KMS-11 (cell line): ENCODE measurements around the gene HLA-DRB5.

Source experiments
- H2AFZ ChIP-seq: fragments of 200-600 bp; sonication (generic); 2 replicates; pipeline ENCODE4 v1.6.1; 2016; ENCODE audit warnings: antibody characterized with exemption, mixed run types, low read depth
- H3K27ac ChIP-seq: fragments of 200-600 bp; sonication (generic); 2 replicates; pipeline ENCODE4 v1.6.1; 2016; ENCODE audit warnings: mild to moderate bottlenecking, mixed run types
- H3K27me3 ChIP-seq: fragments of 200-600 bp; sonication (generic); 2 replicates; pipeline ENCODE4 v1.6.1; 2017; ENCODE audit warnings: mild to moderate bottlenecking, low read depth, mixed run types, moderate library complexity; ENCODE audit not compliant: insufficient read depth
- H3K36me3 ChIP-seq: fragments of 200-600 bp; sonication (generic); 2 replicates; pipeline ENCODE4 v1.6.1; 2017; ENCODE audit warnings: mild to moderate bottlenecking, mixed run types; ENCODE audit not compliant: insufficient read depth
- H3K4me1 ChIP-seq: fragments of 200-600 bp; sonication (generic); 2 replicates; pipeline ENCODE4 v1.6.1; 2016; ENCODE audit warnings: mild to moderate bottlenecking, low read depth, mixed run types; ENCODE audit not compliant: poor library complexity, severe bottlenecking
- H3K4me2 ChIP-seq: fragments of 200-600 bp; sonication (generic); 2 replicates; pipeline ENCODE4 v1.7.0; 2016; ENCODE audit warnings: mild to moderate bottlenecking, mixed run types
- H3K4me3 ChIP-seq: fragments of 200-600 bp; sonication (generic); IDR thresholded peaks from 2 replicates; pipeline ENCODE4 v1.6.1; 2017; ENCODE audit warnings: low read depth, low read length, mixed read lengths; ENCODE audit not compliant: insufficient read depth
- H3K79me2 ChIP-seq: fragments of 200-600 bp; sonication (generic); 2 replicates; pipeline ENCODE4 v1.6.1; 2016; ENCODE audit warnings: low read depth, mixed run types; ENCODE audit not compliant: insufficient read depth
- H3K9ac ChIP-seq: fragments of 200-600 bp; sonication (generic); 2 replicates; pipeline ENCODE4 v1.6.1; 2016; ENCODE audit warnings: mild to moderate bottlenecking, mixed run types
- H4K20me1 ChIP-seq: fragments of 200-600 bp; sonication (generic); 2 replicates; pipeline ENCODE4 v1.6.1; 2016; ENCODE audit warnings: mild to moderate bottlenecking, mixed run types; ENCODE audit not compliant: insufficient read depth
- CTCF ChIP-seq: fragments of 200-600 bp; sonication (generic); conservative IDR thresholded peaks from 2 replicates; pipeline ENCODE4 v1.6.1; 2017; ENCODE audit warnings: low read depth, mild to moderate bottlenecking, antibody characterized with exemption, low read length, moderate library complexity, mixed read lengths

The HLA-DRB5 gene

GRCh38 chr6:32517654-32518445 is 12.2 kb downstream of the HLA-DRB5 start:
- no peak overlapping the region for H3K9ac ChIP-seq
- no peak overlapping the region for H3K27ac ChIP-seq
- no peaks in the 10 kb centered on the region for H3K4me1 ChIP-seq
- H3K36me3 ChIP-seq, result no peaks in the 10 kb centered on the region
- TF ChIP-seq CTCF, result no peak
- no peak overlapping the region for H3K4me3 ChIP-seq
- no peaks in the 10 kb centered on the region for H3K79me2 ChIP-seq
- no peak overlapping the region for H2AFZ ChIP-seq
- H4K20me1 ChIP-seq, result no peaks in the 10 kb centered on the region
- H3K27me3 ChIP-seq, result no peaks in the 10 kb centered on the region
- no peak overlapping the region for H3K4me2 ChIP-seq

GRCh38 chr6:32501016-32501415 is 29.1 kb downstream of the HLA-DRB5 start:
- Histone ChIP-seq H3K79me2 (no peaks in the 10 kb centered on the region), H3K4me3 (no peak overlapping the region), H3K27me3 (no peaks in the 10 kb centered on the region), H3K4me2 (no peak overlapping the region), H3K9ac (no peak overlapping the region), H4K20me1 (no peaks in the 10 kb centered on the region), H3K36me3 (no peaks in the 10 kb centered on the region), H2AFZ (no peak overlapping the region), H3K4me1 (no peaks in the 10 kb centered on the region), H3K27ac (no peak overlapping the region)
- TF ChIP-seq CTCF, result no peak

DNA sequence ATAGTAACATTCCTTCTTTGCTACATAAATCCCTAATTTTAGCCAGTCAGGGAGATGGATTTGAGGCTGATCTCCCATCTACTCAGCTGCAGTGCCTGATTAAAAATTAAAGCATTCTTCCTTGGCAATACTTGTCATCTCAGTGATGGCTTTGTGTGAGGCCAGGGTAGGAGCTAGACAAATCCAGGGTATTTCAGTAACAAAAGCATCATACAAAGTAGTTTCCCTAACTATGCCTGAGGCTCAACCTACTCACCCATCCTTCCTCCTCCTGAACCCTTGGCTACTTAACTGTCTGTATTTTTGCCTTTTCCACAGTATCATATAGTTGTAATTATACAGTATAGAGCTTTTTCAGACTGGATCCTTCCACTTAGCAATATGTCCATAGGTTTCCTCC is 37.7 kb downstream of the HLA-DRB5 start:
- Histone ChIP-seq H3K4me2 (no peak overlapping the region), H3K27ac (no peak overlapping the region), H2AFZ (no peak overlapping the region), H3K27me3 (no peaks in the 10 kb centered on the region), H3K36me3 (no peaks in the 10 kb centered on the region), H3K4me1 (no peaks in the 10 kb centered on the region), H4K20me1 (no peaks in the 10 kb centered on the region), H3K9ac (no peak overlapping the region), H3K4me3 (no peak overlapping the region), H3K79me2 (no peaks in the 10 kb centered on the region)
- TF ChIP-seq CTCF, result no peak

DNA sequence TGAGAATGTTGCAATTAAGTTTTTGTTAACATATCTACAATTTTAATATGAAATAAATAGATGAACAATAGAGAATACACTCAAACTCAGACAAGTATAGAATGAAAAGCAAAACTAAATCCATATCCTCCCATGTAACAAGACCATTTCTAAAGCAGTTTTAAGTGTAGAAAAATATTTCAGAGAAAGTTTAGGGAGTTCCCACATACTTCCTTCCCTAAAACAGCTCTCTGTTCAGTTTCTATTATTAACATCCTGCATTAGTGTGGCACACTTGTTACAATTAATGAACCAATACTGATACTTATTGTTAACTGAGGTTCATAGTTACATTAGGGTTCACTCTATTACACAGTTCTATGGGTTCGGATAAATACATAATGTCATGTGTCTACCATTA is 38.4 kb downstream of the HLA-DRB5 start:
- no peak overlapping the region for H2AFZ ChIP-seq
- H3K4me1 ChIP-seq, result no peaks in the 10 kb centered on the region
- H3K4me3 ChIP-seq, result no peak overlapping the region
- H3K9ac ChIP-seq, result no peak overlapping the region
- no peak overlapping the region for H3K4me2 ChIP-seq
- no peaks in the 10 kb centered on the region for H3K36me3 ChIP-seq
- no peak overlapping the region for H3K27ac ChIP-seq
- H3K27me3 ChIP-seq, result no peaks in the 10 kb centered on the region
- TF ChIP-seq CTCF, result no peak
- no peaks in the 10 kb centered on the region for H3K79me2 ChIP-seq
- H4K20me1 ChIP-seq, result no peaks in the 10 kb centered on the region
